ENCODE data around the gene PARP1. TPM values are rescaled to one million over a fixed set of nuclear protein-coding genes. Genes with fewer than 3 reads are reported as not detected.

The PARP1 gene
- total RNA-seq, 1 donor = 34.1 TPM

- no peak overlapping the region for H3K4me3 ChIP-seq (ENCODE audit: low read length)
- peaks cover 54% of the 10 kb centered on the region for H3K4me1 ChIP-seq (ENCODE audit: insufficient read depth, low read length)
- H3K27me3 ChIP-seq (ENCODE audit: insufficient read depth, low read length) = no peaks in the 10 kb centered on the region
- H3K9me3 ChIP-seq (ENCODE audit: low read depth, low read length) = no peaks in the 10 kb centered on the region
These were observed 3.6 kb downstream of the PARP1 start for GRCh38 chr1:226404063-226404903.

- Histone ChIP-seq H3K27me3 (ENCODE audit: insufficient read depth, low read length) (no peaks in the 10 kb centered on the region), H3K9me3 (ENCODE audit: low read depth, low read length) (no peaks in the 10 kb centered on the region), H3K4me1 (ENCODE audit: insufficient read depth, low read length) (peaks cover 52% of the 10 kb centered on the region), H3K4me3 (ENCODE audit: low read length) (no peak overlapping the region)
These were observed 4.5 kb downstream of the PARP1 start for GRCh38 chr1:226403201-226404034.

- H3K4me3 ChIP-seq (ENCODE audit: low read length) = no peak overlapping the region
- H3K4me1 ChIP-seq (ENCODE audit: insufficient read depth, low read length) = peaks cover 48% of the 10 kb centered on the region
- no peaks in the 10 kb centered on the region for H3K9me3 ChIP-seq (ENCODE audit: low read depth, low read length)
- no peaks in the 10 kb centered on the region for H3K27me3 ChIP-seq (ENCODE audit: insufficient read depth, low read length)
These were observed 5.1 kb downstream of the PARP1 start for GRCh38 chr1:226402739-226403165.

- H3K27me3 ChIP-seq (ENCODE audit: insufficient read depth, low read length) = no peaks in the 10 kb centered on the region
- no peak overlapping the region for H3K4me3 ChIP-seq (ENCODE audit: low read length)
- peaks cover 40% of the 10 kb centered on the region for H3K4me1 ChIP-seq (ENCODE audit: insufficient read depth, low read length)
- no peaks in the 10 kb centered on the region for H3K9me3 ChIP-seq (ENCODE audit: low read depth, low read length)
These were observed 6.3 kb downstream of the PARP1 start for GRCh38 chr1:226401355-226402303.

- no peaks in the 10 kb centered on the region for H3K27me3 ChIP-seq (ENCODE audit: insufficient read depth, low read length)
- no peak overlapping the region for H3K4me3 ChIP-seq (ENCODE audit: low read length)
- H3K9me3 ChIP-seq (ENCODE audit: low read depth, low read length) = no peaks in the 10 kb centered on the region
- peaks cover 32% of the 10 kb centered on the region for H3K4me1 ChIP-seq (ENCODE audit: insufficient read depth, low read length)
These were observed 7.2 kb downstream of the PARP1 start for GRCh38 chr1:226400519-226401354.

- no peaks in the 10 kb centered on the region for H3K9me3 ChIP-seq (ENCODE audit: low read depth, low read length)
- H3K4me1 ChIP-seq (ENCODE audit: insufficient read depth, low read length) = peaks cover 5% of the 10 kb centered on the region
- H3K27me3 ChIP-seq (ENCODE audit: insufficient read depth, low read length) = no peaks in the 10 kb centered on the region
- H3K4me3 ChIP-seq (ENCODE audit: low read length) = no peak overlapping the region
These were observed 9.8 kb downstream of the PARP1 start for GRCh38 chr1:226397955-226398636.

GRCh38 chr1:226397011-226397926 lies 10.6 kb downstream of the PARP1 start:
- Histone ChIP-seq H3K9me3 (ENCODE audit: low read depth, low read length) (no peaks in the 10 kb centered on the region), H3K4me1 (ENCODE audit: insufficient read depth, low read length) (no peaks in the 10 kb centered on the region), H3K4me3 (ENCODE audit: low read length) (no peak overlapping the region), H3K27me3 (ENCODE audit: insufficient read depth, low read length) (no peaks in the 10 kb centered on the region)

- Histone ChIP-seq H3K27me3 (ENCODE audit: insufficient read depth, low read length) (no peaks in the 10 kb centered on the region), H3K4me3 (ENCODE audit: low read length) (no peak overlapping the region), H3K9me3 (ENCODE audit: low read depth, low read length) (no peaks in the 10 kb centered on the region), H3K4me1 (ENCODE audit: insufficient read depth, low read length) (no peaks in the 10 kb centered on the region)
These were observed 12.1 kb downstream of the PARP1 start for GRCh38 chr1:226395753-226396152.

GRCh38 chr1:226394462-226394861 lies 13.4 kb downstream of the PARP1 start:
- no peak overlapping the region for H3K4me3 ChIP-seq (ENCODE audit: low read length)
- H3K27me3 ChIP-seq (ENCODE audit: insufficient read depth, low read length) = no peaks in the 10 kb centered on the region
- H3K4me1 ChIP-seq (ENCODE audit: insufficient read depth, low read length) = no peaks in the 10 kb centered on the region
- H3K9me3 ChIP-seq (ENCODE audit: low read depth, low read length) = no peaks in the 10 kb centered on the region

- H3K9me3 ChIP-seq (ENCODE audit: low read depth, low read length) = no peaks in the 10 kb centered on the region
- no peak overlapping the region for H3K4me3 ChIP-seq (ENCODE audit: low read length)
- no peaks in the 10 kb centered on the region for H3K27me3 ChIP-seq (ENCODE audit: insufficient read depth, low read length)
- no peaks in the 10 kb centered on the region for H3K4me1 ChIP-seq (ENCODE audit: insufficient read depth, low read length)
These were observed 17.2 kb downstream of the PARP1 start for GRCh38 chr1:226390681-226391080.

GRCh38 chr1:226388131-226388530 lies 19.8 kb downstream of the PARP1 start:
- Histone ChIP-seq H3K4me3 (ENCODE audit: low read length) (no peak overlapping the region), H3K4me1 (ENCODE audit: insufficient read depth, low read length) (no peaks in the 10 kb centered on the region), H3K27me3 (ENCODE audit: insufficient read depth, low read length) (no peaks in the 10 kb centered on the region), H3K9me3 (ENCODE audit: low read depth, low read length) (no peaks in the 10 kb centered on the region)

GRCh38 chr1:226384717-226385116 lies 23.2 kb downstream of the PARP1 start:
- H3K4me3 ChIP-seq (ENCODE audit: low read length) = no peak overlapping the region
- no peaks in the 10 kb centered on the region for H3K4me1 ChIP-seq (ENCODE audit: insufficient read depth, low read length)
- no peaks in the 10 kb centered on the region for H3K9me3 ChIP-seq (ENCODE audit: low read depth, low read length)
- no peaks in the 10 kb centered on the region for H3K27me3 ChIP-seq (ENCODE audit: insufficient read depth, low read length)

- no peak overlapping the region for H3K4me3 ChIP-seq (ENCODE audit: low read length)
- no peaks in the 10 kb centered on the region for H3K27me3 ChIP-seq (ENCODE audit: insufficient read depth, low read length)
- H3K4me1 ChIP-seq (ENCODE audit: insufficient read depth, low read length) = no peaks in the 10 kb centered on the region
- H3K9me3 ChIP-seq (ENCODE audit: low read depth, low read length) = no peaks in the 10 kb centered on the region
These were observed 23.9 kb downstream of the PARP1 start for GRCh38 chr1:226384040-226384439.

All from mononuclear cell (primary cell).